Heart left ventricle (tissue), 13 donors: Measurements from ENCODE around the gene PCSK6.

ENCODE experiments used
- POLR2A ChIP-seq, 2 donors: fragments of 450-650 bp; IDR thresholded peaks; one replicate each; pipeline ENCODE4 v1.6.1; 2017; ENCODE audit warnings: antibody characterized with exemption in 2 of 2, mild to moderate bottlenecking in 2 of 2, moderate library complexity in 2 of 2
- TF ChIP-seq, protein P1 (sequence below), 12 donors: fragments of 200-600 bp; sonication (generic) in 4 of 12; IDR thresholded peaks; one replicate each; pipeline versions ENCODE4 v1.5.0 to v1.8.0; 2018 to 2022; ENCODE audit warnings: antibody characterized with exemption in 12 of 12, mild to moderate bottlenecking in 5 of 12
- donor health status: ischemic (EF 13 %, LVEDD 7.1; RV severe dilation, severe dysfunction).
- donor health status: DM: no; HTN: yes; CAD: no.
- donor health status: DM: no; HTN: no; CAD: no.
- donor health status: ischemic (EF 25% LVEDD 6.9; RV normal size, moderate dysfunction).
- donor health status: ischemic (EF 25% LVEDD 5.7; RV mildly dilated, moderate dysfunction).
- donor health status: ischemic (EF 35%, LVEDD 5.7; RV mildly dilated, moderate dysfunction).
- donor health status: nonischemic (EF 11% LVEDD 7.7; RV severe dilation, severe dysfunction).
- donor health status: DM: yes; HTN: yes; CAD: no.
- donor health status: PGD.
- donor health status: ischemic (EF 29% LVEDD 5.4; RV normal size, mild dysfunction).
- donor health status: nonischemic (EF 23%, LVEDD 6.1; RV moderate dilation, normal function).

GRCh38 chr15:101354891-101355623 is 134.4 kb downstream of the PCSK6 start:
- TF ChIP-seq, protein P1, sequence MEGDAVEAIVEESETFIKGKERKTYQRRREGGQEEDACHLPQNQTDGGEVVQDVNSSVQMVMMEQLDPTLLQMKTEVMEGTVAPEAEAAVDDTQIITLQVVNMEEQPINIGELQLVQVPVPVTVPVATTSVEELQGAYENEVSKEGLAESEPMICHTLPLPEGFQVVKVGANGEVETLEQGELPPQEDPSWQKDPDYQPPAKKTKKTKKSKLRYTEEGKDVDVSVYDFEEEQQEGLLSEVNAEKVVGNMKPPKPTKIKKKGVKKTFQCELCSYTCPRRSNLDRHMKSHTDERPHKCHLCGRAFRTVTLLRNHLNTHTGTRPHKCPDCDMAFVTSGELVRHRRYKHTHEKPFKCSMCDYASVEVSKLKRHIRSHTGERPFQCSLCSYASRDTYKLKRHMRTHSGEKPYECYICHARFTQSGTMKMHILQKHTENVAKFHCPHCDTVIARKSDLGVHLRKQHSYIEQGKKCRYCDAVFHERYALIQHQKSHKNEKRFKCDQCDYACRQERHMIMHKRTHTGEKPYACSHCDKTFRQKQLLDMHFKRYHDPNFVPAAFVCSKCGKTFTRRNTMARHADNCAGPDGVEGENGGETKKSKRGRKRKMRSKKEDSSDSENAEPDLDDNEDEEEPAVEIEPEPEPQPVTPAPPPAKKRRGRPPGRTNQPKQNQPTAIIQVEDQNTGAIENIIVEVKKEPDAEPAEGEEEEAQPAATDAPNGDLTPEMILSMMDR (IDR thresholded peaks at IDR 0.05): no peak
- TF ChIP-seq POLR2A (IDR thresholded peaks at IDR 0.05): no peak
